HG03432 (cell line): ENCODE data around the gene FCHSD2.

ENCODE experiments used
- ATAC-seq: cut with Tn5 transposase; IDR thresholded peaks from one replicate; pipeline ENCODE4 v1.9.1; 2021; ENCODE audit warnings: mild to moderate bottlenecking, moderate library complexity; ENCODE audit not compliant: unreplicated experiment

Gene FCHSD2

DNA sequence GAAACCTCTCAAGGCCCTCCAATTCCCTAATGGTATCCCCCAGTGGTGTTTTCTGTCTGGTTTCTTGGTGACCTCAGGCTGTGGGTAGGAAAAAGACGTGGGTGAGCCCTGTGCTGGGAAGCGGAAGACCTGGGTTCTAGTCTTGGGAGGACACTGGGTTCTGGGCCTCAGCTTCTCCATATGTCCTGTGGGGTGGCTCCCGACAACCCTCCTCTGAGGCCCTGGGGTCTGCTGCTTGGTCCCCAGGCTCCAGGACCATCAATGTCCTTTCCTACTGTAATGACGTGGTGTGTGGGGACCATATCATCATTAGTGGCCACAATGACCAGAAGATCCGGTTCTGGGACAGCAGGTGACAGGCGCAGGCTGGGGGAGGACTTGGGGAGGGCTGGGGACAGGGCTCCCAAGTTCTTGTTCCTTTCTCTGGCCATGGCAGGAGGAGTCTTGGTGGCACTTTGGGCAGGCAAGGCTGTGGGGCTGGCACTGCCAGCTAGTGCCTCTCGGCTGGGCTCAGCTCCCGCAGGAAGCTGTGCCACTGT is 315.1 kb downstream of the FCHSD2 start:
- ATAC-seq: no peak

GRCh38 chr11:72826191-72826941 is 315.8 kb downstream of the FCHSD2 start:
- ATAC-seq: no peak

DNA sequence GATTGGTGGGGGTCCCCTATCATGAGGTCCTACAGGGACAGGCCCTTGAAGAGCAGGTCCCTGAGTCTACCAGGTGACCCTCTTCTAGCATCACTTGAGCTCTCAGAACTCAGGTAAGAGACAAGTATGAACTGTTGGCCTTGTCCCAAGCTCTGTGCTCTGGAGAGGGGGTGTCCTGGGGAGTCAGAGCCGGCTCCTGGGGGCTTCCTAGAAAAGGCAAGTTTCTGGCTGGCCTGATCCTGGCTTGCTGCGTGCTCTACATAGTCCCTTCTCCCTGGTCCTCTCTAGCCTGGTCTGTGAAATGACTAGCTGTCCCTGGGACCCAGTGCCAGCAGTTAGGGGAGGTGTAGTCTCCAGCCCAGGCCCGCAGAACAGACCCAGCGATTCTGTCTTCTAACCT is 316.5 kb downstream of the FCHSD2 start:
- no peak for ATAC-seq

DNA sequence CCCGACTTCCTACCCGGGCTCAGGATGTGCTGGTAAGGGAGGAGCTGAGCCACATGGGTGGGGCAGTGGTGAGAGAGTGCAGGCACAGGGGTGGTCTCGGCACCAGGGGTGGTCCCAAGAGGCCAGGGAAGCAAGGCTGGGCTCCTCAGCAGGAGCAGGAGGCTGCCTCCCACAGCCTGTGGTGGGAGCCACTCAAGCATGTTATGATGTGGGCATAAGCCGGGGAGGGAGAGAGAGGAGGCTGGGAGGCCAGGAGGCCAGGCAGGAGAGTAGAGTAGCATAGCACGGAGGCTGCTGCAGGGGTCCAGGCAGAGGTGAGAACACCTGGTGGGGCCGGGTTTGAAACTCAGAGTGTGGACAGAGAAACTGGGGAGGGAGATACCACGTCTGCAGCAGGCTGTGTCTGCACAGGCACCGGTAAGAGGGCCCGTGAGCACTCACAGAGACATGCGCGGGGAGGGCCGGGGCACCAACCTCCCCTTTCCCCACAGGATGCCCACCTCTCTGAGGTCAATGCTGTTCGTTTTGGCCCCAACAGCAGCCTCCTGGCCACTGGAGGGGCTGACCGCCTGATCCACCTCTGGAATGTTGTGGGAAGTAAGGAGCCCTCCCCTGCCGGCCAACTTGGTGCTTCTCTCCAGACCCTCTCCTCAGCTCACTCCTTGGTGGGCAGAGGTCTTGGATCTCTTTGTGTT is 317.2 kb downstream of the FCHSD2 start:
- no peak for ATAC-seq

DNA sequence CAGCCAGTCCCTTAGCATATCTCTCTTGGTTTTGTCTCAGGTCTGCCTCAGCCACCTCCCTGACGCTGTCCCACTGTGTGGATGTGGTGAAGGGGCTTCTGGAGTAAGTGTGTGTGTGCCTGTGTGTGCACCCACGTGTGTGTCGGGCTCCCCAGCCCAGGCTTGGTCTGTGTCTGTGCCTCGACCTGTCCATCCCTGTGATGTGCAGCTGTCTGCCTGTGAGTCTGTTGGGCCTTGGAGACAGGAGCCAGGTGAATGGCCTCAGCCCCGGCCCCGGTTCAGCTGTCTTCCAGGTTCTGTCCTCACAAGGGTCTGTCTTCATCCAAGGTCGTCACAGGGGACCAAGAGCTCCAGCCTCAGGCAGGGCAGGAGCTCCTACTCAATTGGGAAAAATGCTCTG is 318.1 kb downstream of the FCHSD2 start:
- ATAC-seq: no peak

DNA sequence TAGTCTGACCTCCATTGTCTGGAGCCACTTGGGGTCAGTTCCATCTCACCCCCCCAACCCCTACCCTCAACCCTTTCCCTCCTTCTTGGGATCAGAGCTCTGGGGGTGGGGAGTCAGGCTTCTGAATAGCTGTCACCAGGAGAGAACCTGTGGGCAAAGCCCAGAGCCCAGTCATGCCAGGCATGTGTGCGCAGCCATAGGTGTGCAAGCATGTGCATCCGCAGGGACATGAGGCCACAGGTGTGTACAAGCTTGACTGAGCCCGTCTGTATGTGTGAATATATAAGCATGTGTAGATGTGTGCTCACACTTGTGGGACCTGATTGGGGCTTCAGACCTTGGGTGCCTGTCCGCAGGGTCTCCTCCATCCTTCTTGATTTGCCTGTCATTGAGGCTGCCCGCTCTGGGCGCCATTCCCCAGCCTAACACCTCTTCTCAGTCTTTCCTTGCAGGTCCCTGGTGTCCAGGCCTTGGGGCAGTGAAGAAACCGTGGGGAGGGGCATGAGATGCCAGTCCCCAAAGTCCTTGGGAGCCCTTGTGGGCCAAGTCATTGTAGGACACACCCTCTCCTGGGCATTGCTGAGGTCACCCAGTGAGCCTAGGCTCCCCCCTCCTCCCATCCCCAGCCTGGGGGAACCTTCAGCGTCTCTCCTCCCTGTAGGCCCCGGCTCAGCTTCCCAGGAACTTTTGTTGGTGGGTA is 318.9 kb downstream of the FCHSD2 start:
- ATAC-seq: no peak

GRCh38 chr11:72821920-72822799 is 320.0 kb downstream of the FCHSD2 start:
- ATAC-seq: peak; percentile 63

DNA sequence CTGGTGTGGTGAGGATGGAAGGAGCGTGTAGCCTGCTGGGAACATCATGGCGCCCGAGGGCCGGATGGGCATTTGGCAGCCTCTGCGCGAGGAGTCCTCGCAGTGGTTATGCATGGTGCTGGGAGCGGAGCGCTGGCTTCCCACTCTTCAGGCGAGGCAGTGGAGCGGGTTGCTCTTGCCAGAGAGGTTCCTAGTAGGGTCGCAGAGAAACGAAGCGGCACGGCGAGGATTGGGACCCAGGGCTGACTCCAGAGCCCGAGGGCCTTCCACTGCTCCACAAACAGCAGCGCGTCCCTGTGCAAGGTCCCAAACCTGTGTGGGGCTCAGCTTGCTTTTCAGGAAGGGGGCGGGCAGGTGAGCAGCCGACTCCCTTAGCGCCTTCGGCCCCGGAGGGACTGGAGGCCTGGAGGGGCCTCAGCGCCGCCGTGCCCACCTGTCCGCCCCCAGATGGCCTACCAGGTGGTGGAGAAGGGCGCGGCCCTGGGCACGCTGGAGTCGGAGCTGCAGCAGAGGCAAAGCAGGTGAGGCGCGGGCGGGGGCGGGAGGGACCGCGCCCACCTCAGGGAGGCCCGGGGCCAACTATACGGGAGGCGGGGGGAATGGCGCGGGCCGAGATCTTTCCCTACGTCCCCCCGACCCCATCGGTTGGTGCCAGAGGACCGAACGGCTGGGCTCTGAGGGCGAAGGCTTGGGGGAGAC is 320.7 kb downstream of the FCHSD2 start:
- ATAC-seq: no peak

GRCh38 chr11:72820439-72821139 is 321.5 kb downstream of the FCHSD2 start:
- ATAC-seq: no peak

GRCh38 chr11:72818971-72819370 is 323.1 kb downstream of the FCHSD2 start:
- ATAC-seq: no peak

- no peak for ATAC-seq
These were observed 324.2 kb downstream of the FCHSD2 start for GRCh38 chr11:72817966-72818365.

- ATAC-seq: no peak
These were observed 325.6 kb downstream of the FCHSD2 start for GRCh38 chr11:72816404-72816990.

DNA sequence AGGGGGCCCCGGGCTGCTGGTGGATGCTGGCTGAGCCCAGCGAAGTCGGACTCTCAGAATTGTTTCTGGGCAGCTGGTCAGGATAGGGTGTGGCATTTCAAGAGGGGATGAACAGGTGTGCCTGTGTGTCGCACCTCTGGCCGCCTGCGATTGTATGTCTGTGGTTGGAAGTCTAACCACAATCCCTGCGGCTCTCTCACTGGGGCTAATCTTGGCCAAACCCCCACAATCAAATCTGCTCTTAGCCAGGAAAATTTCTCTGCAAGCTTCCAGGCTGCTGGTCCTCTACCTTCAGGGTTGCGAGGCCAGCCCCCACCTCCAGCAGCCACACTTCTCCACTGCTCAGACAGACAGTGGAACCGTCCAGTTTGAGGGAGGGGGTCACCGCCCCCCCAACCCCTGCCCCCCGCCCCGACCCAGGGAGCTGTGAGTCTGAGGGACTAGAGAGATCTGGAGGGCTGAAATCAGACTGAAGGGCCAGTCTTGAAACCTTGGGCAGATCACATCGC is 327.0 kb downstream of the FCHSD2 start:
- no peak for ATAC-seq

- peak; percentile 71 for ATAC-seq
These were observed 327.6 kb downstream of the FCHSD2 start, which contains the start of gene ATG16L2 for GRCh38 chr11:72814286-72815109. TSS of gene ATG16L2 (plus strand) at chr11:72814411. CDS start at chr11:72814446, 35 bp downstream.

DNA sequence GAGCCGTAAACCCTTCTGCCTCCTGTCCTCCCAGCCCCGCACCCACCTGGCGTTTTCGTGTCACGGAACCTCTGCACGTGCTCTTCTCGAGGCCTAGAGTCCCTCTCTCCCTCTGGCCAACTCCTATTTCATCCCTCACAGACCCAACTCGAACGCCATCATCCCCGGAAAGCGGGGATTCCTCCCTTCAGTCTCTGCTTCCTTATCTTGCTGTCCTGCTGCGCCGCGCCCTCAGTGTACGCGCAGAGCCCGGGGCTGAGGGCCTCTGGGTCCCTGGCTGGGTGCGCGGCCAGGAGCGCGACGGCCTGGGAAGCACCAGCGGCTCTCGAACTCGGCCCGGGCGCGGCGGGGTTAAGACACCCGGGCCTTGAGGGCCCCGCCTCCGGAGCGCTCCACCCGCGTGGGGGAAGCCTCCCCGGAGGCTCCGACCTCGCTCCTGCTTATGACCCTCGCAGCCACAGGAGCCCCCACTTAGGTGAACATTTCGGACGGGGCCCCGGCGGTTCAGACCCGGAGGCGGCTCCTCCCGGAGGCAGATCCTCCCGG is 328.3 kb downstream of the FCHSD2 start:
- ATAC-seq: peak; percentile 53

DNA sequence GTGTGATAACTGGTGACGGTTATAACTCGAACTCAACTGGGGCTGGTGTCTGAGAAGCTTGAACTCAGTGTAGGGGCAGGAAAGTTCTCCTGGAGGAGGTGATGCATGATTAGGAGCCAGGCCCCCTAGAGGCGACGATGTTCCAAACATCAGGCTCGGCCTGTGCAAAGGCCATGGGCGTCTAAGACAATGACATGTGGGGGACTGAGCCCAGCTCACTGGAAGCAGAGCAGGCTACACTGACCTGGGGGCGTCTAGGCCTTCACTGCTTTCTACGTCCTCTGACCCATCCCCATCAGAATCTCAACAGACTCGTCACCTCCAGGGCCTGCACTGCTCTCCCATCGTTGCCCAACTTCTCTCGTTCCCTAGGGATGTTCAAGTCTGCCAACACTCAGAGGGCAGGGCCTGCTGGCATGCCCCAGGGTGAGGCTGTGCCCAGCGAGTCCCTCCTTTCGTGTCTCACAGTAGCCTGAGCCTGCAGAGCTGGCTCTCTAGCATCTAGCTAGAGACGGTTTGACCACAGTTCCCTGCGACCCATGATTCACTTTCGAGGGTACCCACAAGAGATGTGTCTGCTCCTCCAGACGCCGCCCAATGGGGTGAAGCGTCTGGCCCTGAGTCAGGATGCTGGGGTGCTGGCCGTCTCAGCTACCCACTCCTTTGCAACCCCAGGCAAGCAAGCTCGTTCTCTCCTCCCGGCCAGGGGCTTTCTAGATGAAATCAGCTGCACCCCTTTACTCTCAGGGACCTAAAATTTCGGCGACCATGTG is 329.0 kb downstream of the FCHSD2 start:
- ATAC-seq: peak; percentile 33

DNA sequence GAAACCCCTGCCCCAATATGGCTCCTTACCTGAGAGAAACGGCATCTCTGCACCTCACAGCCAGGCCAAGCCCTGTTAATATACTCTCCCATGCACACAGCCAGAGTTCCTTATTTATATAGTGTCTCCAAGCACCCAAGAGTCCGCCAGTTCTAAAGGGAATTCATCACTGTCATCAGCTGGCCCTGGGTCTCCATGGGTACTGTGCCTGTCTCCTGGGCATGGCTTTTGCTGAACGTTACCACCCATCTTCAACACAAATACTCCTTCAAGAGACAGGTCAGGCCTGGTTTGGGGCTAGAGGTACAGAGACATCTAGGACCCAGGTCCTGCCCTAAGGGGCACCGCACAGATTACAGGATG is 329.5 kb downstream of the FCHSD2 start:
- no peak for ATAC-seq
